Measurements from ENCODE around the gene ZDHHC18.

The ZDHHC18 gene

DNA sequence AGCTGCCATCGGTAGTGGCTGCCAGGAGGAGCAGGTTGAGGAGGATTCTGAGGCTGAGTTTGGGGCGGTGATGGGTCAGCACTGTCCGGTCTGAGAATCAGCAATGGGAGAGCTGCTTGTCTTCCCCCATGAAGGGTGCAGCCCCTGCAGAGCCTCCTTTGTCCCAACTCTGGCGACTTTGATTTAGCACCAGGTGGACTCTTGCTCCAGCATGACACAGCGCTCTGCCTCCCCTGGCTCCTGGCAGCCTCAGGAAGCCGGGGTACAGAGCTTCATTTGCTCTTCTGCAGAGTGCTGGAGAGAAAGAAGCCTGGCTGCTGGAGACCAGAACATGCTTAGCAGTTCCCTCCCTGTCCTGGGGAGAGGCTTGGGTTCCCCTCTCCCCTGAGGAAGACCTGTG lies 13.3 kb downstream of the ZDHHC18 start:
- TF ChIP-seq CREB1 (IDR thresholded peaks at IDR 0.05; ENCODE audit: low read depth) (no peak), TEAD4 (IDR thresholded peaks at IDR 0.05) (no peak), ZBTB7A (IDR thresholded peaks at IDR 0.05; ENCODE audit: low read depth) (no peak), TAF1 (IDR thresholded peaks at IDR 0.05; ENCODE audit: low read depth) (no peak), EP300 (IDR thresholded peaks at IDR 0.05; ENCODE audit: borderline replicate concordance) (no peak), CEBPB (IDR thresholded peaks at IDR 0.05) (no peak), EGR1 (IDR thresholded peaks at IDR 0.05) (no peak), RAD21 (IDR thresholded peaks at IDR 0.05; ENCODE audit: low read depth) (no peak), TCF12 (IDR thresholded peaks at IDR 0.05; ENCODE audit: low read depth) (no peak), YY1 (IDR thresholded peaks at IDR 0.05; ENCODE audit: low read depth) (no peak), NFIC (IDR thresholded peaks at IDR 0.05) (no peak), FOXM1 (IDR thresholded peaks at IDR 0.05; ENCODE audit: borderline replicate concordance, low read depth) (no peak)
- TF ChIP-seq, protein P1, sequence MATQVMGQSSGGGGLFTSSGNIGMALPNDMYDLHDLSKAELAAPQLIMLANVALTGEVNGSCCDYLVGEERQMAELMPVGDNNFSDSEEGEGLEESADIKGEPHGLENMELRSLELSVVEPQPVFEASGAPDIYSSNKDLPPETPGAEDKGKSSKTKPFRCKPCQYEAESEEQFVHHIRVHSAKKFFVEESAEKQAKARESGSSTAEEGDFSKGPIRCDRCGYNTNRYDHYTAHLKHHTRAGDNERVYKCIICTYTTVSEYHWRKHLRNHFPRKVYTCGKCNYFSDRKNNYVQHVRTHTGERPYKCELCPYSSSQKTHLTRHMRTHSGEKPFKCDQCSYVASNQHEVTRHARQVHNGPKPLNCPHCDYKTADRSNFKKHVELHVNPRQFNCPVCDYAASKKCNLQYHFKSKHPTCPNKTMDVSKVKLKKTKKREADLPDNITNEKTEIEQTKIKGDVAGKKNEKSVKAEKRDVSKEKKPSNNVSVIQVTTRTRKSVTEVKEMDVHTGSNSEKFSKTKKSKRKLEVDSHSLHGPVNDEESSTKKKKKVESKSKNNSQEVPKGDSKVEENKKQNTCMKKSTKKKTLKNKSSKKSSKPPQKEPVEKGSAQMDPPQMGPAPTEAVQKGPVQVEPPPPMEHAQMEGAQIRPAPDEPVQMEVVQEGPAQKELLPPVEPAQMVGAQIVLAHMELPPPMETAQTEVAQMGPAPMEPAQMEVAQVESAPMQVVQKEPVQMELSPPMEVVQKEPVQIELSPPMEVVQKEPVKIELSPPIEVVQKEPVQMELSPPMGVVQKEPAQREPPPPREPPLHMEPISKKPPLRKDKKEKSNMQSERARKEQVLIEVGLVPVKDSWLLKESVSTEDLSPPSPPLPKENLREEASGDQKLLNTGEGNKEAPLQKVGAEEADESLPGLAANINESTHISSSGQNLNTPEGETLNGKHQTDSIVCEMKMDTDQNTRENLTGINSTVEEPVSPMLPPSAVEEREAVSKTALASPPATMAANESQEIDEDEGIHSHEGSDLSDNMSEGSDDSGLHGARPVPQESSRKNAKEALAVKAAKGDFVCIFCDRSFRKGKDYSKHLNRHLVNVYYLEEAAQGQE (IDR thresholded peaks at IDR 0.05; ENCODE audit: low read depth), result no peak
- TF ChIP-seq, protein P2, sequence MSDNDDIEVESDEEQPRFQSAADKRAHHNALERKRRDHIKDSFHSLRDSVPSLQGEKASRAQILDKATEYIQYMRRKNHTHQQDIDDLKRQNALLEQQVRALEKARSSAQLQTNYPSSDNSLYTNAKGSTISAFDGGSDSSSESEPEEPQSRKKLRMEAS (IDR thresholded peaks at IDR 0.05), result no peak
- TF ChIP-seq, protein P3, sequence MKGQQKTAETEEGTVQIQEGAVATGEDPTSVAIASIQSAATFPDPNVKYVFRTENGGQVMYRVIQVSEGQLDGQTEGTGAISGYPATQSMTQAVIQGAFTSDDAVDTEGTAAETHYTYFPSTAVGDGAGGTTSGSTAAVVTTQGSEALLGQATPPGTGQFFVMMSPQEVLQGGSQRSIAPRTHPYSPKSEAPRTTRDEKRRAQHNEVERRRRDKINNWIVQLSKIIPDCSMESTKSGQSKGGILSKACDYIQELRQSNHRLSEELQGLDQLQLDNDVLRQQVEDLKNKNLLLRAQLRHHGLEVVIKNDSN (IDR thresholded peaks at IDR 0.05), result no peak

- TF ChIP-seq EGR1 (IDR thresholded peaks at IDR 0.05) (no peak), CEBPB (IDR thresholded peaks at IDR 0.05) (no peak), EP300 (IDR thresholded peaks at IDR 0.05; ENCODE audit: borderline replicate concordance) (no peak), RAD21 (IDR thresholded peaks at IDR 0.05; ENCODE audit: low read depth) (no peak), TAF1 (IDR thresholded peaks at IDR 0.05; ENCODE audit: low read depth) (no peak), TCF12 (IDR thresholded peaks at IDR 0.05; ENCODE audit: low read depth) (no peak), NFIC (IDR thresholded peaks at IDR 0.05) (no peak), FOXM1 (IDR thresholded peaks at IDR 0.05; ENCODE audit: borderline replicate concordance, low read depth) (no peak), TEAD4 (IDR thresholded peaks at IDR 0.05) (no peak), ZBTB7A (IDR thresholded peaks at IDR 0.05; ENCODE audit: low read depth) (no peak), YY1 (IDR thresholded peaks at IDR 0.05; ENCODE audit: low read depth) (no peak), CREB1 (IDR thresholded peaks at IDR 0.05; ENCODE audit: low read depth) (no peak)
- TF ChIP-seq, protein P1 (IDR thresholded peaks at IDR 0.05; ENCODE audit: low read depth), result no peak
- TF ChIP-seq, protein P2 (IDR thresholded peaks at IDR 0.05), result no peak
- TF ChIP-seq, protein P3 (IDR thresholded peaks at IDR 0.05), result no peak
Measured at GRCh38 chr1:26844424-26845196, 18.1 kb downstream of the ZDHHC18 start.

- no peak for TF ChIP-seq CEBPB (IDR thresholded peaks at IDR 0.05)
- TF ChIP-seq, protein P2 (IDR thresholded peaks at IDR 0.05), result no peak
- TF ChIP-seq YY1 (IDR thresholded peaks at IDR 0.05; ENCODE audit: low read depth), result no peak
Measured at GRCh38 chr1:26848499-26848898, 22.0 kb downstream of the ZDHHC18 start.

- TF ChIP-seq CREB1 (IDR thresholded peaks at IDR 0.05; ENCODE audit: low read depth) (no peak), ZBTB7A (IDR thresholded peaks at IDR 0.05; ENCODE audit: low read depth) (peak; percentile 55; the same call in 1 of the 2 replicates), FOXM1 (IDR thresholded peaks at IDR 0.05; ENCODE audit: borderline replicate concordance, low read depth) (0 out of 2 replicates have a peak, but pooled peaks have one; percentile 18), TCF12 (IDR thresholded peaks at IDR 0.05; ENCODE audit: low read depth) (peak; percentile 86), EP300 (IDR thresholded peaks at IDR 0.05; ENCODE audit: borderline replicate concordance) (peak; percentile 88), NFIC (IDR thresholded peaks at IDR 0.05) (peak; percentile 85; the same call in 1 of the 2 replicates), CEBPB (IDR thresholded peaks at IDR 0.05) (no peak), YY1 (IDR thresholded peaks at IDR 0.05; ENCODE audit: low read depth) (no peak), TEAD4 (IDR thresholded peaks at IDR 0.05) (peak; percentile 71), EGR1 (IDR thresholded peaks at IDR 0.05) (peak; percentile 81), RAD21 (IDR thresholded peaks at IDR 0.05; ENCODE audit: low read depth) (peak; percentile 24; the same call in 1 of the 2 replicates), TAF1 (IDR thresholded peaks at IDR 0.05; ENCODE audit: low read depth) (no peak)
- TF ChIP-seq, protein P2 (IDR thresholded peaks at IDR 0.05), result peak; percentile 62
- TF ChIP-seq, protein P3 (IDR thresholded peaks at IDR 0.05), result peak; percentile 58
- TF ChIP-seq, protein P1 (IDR thresholded peaks at IDR 0.05; ENCODE audit: low read depth), result no peak
Measured at GRCh38 chr1:26848941-26849774, 22.7 kb downstream of the ZDHHC18 start.

All from Ishikawa (cell line).